GM18873 (cell line): ENCODE measurements around the gene LRMDA.

ENCODE experiments used
- ATAC-seq: cut with Tn5 transposase; IDR thresholded peaks from one replicate; pipeline ENCODE4 v1.9.1; 2021; ENCODE audit warnings: mild to moderate bottlenecking, moderate library complexity, moderate number of reproducible peaks; ENCODE audit not compliant: unreplicated experiment, low FRiP score

LRMDA gene

DNA sequence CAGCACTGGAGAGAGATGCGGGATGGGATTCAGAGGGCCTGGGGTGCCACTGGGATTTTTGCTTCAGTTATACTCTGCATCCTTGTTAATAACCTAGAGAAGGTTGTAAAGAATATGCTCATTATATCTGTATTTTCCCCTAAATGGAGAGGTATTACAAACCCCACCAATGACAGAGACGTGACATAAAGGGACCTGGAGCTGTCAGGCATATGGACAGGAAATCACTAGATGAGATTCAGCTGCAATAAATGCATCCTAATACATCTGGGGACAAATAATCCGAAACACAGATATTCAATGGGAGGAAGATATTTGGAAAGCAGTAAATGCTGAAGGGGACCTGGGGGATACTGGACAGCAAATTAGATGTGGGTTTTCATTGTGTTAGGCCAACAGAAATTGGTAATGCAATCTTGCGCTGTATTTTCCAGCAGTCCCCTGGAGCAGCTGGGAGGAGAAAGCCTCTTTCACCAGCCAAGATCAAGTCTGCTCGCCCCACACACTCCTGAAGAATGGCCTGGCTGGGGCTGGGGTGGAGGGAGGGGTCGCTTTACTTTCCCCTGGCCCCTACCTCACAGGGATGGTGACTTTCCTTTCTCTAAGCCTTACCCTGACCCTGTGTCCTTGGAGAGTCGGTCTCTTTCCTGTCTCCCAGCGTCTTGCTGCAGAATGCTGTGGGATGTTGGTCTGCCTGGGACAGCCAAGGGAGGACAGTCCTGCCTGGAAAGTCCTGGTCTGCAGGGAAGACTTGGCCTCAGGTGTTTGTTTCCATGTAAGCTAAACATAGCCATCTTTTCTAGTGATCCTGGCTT is 653.8 kb downstream of the LRMDA start:
- ATAC-seq: no peak

DNA sequence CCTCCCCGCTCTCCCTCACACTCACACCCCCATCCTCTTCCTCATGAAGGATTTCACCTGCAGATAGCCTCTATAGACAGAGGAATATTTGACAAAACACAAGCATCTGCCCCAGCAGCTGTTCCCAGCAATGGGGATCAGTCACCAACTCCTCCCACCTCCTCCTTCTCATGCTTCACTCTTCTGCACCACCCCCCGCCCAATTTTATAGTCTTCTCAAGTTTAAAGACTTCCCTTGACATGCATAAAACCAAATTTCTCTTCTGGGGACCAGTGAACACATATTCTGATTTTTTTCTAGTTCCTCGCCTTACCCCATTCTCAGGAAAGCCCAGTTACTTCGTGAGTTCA is 654.4 kb downstream of the LRMDA start:
- no peak for ATAC-seq

DNA sequence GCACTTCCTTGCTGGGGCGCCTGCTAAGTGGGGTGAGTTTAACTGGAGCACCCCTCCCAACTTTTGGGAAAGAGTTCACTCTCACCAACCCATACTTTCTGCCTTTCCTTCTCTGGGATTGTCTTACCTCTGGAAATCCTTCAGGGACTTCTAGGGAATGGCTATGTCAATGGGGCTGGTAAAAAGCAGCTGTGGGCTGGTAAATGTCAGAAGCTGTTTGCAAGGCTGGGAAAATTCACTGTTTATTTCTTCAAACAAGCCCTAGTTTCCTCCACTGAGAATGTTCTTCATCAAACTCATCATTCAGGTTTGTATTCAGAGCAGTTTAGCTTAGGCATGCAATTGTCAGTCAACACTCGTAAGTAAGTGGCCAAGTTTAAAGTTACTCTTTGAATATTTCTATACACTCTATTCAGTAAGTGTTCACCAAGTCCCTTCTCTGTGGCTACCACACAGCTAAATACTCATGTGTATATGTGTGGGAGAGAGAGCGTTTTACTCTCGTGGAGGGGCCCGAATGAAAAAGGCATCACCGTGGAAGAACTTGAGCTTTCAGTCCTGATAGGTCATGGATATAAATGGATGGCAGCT is 654.8 kb downstream of the LRMDA start:
- no peak for ATAC-seq

DNA sequence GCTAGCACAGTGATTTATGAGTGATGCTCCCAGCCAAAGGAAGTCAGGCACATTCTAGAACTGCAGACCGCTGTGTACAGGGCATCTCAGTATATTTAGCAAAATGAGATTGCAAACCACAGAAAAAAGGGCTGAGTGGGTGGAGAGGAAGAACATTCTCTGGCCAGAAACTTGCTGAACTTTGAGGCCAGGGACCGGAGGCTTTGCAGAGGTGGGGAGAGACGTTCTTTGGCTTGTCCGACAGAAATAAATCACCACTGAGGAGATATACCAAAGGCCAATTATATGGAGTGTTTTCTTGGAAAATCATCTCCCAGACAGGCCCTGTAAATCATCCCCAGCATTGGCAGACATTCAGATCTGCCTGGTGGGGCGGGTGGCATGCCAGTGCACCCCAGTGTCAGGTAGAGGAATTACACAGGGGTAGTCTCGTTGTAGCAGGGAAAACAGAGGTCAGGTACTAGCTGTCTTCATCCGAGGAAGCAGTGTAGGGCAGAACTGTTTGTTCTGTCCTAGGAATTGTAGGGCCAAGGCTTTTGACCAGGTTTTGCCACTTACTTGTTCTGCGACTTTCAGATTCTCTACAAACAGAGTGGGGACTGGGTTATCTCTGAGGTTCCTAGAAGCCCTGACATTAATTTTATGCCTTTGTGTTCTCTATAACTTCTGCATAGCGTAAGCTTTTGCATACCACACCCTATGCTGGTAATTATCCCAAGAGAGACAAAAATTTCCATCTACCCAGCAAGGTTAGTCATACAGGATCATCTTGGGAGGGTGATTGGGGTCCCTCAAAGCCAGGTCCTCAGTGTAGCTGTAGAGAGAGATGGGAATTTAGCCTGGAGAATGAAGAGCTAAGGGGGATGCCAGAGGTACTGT is 655.6 kb downstream of the LRMDA start:
- ATAC-seq: no peak

DNA sequence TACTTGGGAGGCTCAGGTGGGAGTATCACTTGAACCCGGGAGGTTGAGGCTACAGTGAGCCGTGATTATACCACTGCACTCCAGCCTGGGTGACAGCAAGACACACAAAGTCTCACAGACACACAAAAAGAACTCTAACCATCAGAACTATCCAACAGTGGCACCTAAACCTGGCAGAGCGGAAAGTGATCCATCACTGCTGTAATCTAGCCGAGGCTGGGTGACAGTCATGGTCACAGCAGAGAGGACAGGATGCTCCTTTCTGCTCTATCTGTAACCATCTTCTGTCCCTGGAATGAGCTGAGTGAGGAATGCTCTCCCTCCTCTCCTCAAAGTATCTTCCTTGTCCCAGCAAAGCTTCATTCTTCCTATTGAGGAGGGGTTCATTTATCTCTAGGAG is 656.6 kb downstream of the LRMDA start:
- ATAC-seq: no peak

DNA sequence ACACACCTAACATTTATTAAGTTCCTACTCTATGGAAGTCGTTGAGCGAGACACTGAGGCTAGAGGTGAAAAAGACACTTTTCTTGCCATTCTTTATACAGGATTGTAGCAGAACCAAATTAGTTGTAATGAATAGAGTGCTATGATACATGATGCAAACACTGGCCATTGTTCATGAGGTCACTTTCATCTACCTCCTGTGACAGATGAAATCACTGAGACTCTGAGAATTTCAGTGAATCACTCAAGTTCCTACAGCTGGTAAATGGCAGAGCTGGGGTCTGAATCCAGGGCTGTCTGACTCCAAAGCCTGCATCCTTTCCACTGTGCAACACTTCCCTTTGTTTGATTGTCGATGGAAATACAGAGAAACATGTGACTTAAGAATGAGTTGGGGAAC is 657.6 kb downstream of the LRMDA start:
- no peak for ATAC-seq

DNA sequence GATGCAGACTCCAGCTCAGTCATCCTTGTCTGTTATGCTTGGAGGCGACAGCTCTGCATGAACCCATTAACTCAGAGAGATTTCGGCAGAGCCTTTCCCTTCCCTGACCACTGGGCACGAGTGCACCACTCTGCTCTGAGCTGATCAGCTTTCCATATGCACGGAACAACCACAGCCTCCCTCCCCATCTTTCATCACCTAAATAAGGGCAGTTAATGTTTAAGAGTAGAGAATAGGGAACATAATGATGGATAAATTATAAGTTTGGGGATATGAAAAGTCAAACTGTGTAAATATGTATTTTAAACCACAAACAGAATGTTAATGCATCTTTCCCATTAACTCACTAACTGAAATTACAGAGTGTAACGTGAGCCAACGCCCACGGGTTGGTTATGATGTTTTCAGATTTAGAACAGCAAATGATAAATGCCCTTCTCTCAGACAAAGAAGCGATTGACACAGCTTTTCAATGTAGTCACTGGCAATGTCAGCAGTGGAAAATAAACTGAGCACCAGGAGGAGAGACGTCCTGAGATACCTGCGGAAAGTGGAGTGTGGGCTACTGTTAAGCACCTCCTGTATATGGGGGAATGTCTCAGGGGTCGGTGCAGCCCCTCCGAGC is 658.2 kb downstream of the LRMDA start:
- no peak for ATAC-seq

DNA sequence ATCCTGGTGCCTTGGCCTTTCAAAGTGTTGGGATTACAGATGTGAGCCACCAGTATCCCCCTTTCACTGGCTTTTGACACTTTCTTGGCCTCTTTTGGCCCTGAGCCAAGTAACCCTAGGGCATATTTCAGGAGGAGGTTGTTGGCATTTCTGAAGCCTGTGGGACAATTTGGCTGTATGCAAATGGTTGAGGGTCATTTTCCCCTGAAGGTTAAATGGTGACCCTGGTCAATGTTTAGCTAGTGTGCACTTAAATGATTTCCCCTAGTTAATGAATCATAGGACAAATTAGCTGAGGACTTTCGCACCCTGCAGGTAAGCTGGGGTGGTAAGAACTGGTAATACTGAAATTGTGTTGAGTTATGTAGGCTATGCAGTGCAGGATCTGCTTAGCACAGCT is 660.5 kb downstream of the LRMDA start:
- no peak for ATAC-seq

DNA sequence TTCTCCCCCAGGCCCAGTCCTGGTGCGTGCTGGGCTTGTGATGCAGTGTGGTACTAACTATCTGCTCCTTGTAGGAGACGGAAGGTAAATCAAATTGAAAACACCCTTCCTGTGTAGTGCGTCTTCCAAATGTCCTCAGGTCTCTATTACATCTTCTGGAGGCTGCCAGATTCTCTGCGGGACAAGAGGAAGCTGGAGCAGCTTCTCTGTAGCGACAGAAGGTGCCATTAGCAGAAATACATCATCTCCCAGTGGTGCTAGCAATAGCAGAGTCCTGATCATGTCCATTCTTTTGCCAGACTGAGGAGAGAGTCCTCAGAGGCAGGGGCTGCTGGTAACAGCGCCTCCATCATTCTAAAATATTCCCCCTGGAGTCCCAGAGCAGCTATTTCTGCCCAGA is 675.2 kb downstream of the LRMDA start:
- ATAC-seq: no peak

DNA sequence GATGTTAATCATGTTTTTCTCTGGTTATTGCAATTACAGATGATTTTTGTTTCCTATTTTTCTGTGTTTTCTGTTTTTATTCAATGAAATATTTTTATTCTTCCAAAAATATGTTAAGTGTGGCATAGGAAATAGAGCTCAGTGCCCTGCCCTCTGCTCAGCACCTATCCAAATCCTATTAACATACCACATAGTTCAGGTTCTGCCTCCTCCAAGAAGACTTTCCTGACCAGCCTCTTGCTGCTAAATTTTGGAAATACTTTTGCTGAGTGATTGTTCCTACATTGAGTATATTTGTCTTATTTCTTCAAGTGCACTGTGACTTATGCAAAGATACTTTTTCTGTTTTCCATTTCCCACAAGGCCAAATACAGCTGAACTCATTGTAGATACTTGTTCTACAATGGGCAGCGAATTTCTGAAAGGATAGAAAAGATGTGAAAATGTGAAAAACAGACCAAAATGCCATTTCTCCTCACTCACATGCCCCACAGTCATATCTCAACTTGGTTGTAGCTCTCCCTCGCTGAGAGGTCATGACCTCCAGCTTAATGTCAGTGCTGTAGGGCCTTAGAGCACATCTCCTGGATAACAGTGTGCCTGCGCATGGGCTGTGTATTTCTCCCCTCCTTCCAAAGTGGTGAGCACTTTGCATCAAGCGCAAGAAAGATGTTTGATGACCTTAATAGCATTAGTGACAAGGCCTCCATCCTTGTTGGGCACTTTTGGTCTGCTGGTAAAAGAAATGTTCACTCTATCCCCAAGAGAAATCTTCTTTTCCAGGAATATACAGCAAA is 677.3 kb downstream of the LRMDA start:
- no peak for ATAC-seq

DNA sequence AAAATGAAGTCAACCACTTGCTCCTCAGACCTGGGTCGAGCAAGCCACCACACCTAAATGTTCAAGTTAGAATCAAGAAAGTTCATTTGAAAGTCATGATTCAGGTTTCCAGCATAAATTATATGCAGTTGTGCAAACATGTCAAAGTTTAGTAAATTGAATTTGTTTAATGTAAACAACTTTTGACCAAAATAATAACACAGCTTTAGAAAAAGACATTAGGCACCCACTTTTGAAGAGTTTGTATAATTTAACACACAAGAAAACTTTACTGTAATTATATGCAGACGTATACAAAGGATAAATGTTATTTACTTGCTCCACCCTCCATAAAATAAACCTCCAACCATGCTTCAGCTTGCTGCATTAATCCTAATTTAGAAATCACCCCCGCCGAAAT is 680.0 kb downstream of the LRMDA start:
- no peak for ATAC-seq

DNA sequence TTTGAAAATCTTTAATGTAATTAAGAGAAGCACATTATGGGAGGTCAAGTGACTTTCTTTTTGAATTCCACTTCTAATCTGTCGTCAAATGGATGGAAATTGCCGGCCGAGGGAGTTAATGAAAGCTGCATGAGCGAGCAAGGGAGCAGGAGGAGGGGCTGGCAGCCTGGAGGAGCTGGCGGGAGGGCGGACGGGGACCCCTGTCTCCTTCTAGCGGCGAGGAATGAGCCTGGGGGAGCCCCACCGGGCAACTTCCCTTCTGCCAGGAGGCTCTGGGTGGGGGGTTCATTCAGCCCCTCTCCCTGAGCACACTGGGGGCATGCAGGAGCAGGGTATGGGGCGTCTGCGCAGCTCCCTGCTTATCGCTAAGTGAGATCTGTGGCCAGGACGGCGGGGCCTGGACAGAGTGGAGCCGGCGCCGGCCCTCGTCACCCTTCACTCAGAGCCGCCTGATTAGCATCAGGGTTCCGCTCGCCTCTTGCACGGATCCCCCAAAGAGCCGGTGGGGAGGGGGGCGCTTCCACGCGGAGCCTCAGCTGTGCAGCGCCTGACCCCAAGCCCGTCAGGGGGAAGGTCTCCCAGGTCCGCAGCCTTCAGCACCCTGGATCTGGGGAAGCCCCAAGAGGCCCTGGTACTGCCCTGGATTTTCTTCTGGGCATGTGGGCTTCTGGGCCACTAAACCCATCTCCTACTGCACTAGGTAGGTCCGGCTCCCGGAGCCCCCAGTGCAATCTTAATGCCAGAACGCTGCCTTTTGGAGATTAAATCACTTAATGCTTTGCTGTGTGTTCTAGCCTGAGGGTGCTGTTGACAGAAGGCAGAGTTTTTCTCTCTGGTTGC is 680.8 kb downstream of the LRMDA start:
- ATAC-seq: no peak

DNA sequence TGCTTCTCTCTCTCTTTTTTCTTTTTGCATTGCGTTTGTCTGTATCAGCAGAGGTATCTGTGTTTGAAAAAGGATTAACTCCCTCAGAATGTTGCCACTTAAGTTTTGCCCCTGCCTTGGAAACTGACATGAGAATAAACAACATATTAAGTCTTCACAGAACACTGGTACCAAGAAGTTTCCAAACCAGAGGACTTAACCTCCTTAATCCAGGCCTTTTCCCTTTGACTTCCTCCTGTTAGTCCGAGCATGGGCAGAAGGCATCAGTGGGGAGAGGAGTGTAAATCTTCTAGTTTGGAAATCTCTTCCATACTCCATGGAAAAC is 681.4 kb downstream of the LRMDA start:
- ATAC-seq: no peak

DNA sequence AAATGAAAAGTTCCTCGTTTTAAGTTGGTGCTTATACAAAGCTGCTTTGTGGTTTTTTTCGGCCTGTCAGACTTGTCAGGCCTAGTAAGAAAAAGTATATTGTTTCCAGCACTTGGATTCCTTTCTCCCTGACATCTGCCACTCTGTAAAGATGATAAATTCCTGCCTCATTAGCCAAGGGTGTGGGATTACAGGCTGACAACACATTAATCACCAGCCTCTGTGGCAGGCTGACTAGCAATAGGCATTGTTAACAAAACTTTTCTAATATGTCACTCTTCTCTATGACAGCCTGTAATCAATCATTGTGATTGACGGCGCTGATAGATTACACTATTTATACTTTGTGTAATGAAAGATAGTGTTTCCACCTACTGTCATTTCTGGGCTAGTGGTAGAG is 682.5 kb downstream of the LRMDA start:
- no peak for ATAC-seq

DNA sequence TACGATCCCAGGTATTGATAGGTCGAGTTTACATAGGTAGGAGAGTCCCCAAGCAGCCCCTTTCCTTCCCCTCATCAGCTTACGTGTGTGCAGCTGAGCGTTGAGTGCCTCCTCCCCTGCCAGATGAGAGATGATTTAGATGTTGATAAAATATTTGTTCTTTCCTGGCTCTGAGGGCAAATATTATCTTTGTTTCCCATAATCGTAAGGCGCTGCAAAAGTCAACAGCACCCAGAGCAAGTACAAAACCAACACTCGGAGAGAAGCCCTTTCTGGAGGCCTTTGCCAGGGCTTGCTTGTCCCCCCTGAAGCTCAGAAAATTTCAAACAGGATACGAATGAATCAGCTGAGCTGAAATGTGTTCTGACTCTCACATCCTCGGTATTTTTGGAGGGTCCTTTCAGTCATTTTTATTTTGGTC is 683.2 kb downstream of the LRMDA start:
- ATAC-seq: no peak

DNA sequence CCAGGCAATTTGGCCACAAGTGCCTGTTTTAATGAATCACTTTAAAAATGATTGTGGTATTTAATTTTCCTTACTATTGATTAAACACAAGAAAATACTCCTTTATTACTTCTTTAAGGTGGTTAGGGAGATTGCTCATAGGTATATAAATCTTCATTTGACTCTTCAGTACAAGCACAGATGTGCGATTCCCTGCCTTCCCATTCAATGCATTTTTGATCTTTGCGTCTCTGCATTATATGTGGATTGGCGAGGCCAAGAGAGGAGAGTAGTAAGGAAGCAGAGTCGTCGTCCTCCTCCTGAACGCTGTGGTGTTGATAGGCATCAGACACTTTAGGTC is 683.7 kb downstream of the LRMDA start:
- no peak for ATAC-seq

DNA sequence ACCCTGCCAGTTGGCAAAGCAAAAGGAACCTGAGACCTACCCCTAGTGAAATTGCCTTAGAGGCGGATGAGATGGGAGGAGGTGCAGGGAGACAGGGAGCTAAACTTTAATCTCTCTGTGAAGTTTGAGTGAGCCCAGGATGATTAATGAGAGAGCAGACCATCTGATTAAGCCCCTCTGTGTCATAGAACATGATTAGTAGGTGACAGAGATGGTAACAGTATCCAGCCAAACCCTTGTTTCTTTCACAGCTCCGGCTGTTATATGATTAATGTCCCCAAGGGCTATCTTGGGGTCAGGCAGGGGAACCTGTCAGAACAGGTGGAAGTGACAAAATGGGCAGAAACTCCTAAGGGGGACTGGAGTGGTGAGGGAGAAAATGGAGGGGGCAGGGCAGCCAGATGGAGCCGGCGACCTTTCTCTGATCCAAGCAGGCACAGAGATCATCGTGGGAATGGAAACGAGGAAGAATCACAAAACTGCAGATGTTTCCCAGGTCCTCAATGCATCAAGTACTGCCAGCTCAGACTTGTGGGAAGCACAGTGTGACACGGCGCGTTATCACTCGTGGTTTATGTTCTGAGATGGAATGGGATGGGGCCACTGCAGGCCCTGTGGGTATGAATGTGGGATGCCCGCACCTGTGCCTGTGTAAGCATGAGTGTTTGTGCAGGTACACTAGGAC is 684.2 kb downstream of the LRMDA start:
- no peak for ATAC-seq

DNA sequence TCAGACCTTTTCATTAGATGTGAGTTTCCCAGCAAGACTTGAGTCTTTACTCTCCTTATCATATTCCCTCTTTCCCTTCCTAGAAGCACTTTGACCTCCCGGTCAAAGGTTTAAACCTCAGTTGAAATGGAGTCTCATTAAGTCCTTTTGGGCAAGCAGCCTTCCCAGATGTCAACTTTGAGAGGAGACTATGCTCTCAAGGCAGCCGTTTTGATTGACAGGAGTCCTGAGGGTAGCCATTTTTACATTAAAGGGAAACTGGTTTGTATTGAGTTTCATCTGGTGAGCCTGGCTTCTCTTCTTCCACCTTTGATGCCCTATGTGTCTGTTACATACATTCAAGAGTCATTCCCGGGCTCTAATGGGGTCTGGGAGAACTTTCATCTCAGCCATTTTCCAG is 685.1 kb downstream of the LRMDA start:
- ATAC-seq: no peak

DNA sequence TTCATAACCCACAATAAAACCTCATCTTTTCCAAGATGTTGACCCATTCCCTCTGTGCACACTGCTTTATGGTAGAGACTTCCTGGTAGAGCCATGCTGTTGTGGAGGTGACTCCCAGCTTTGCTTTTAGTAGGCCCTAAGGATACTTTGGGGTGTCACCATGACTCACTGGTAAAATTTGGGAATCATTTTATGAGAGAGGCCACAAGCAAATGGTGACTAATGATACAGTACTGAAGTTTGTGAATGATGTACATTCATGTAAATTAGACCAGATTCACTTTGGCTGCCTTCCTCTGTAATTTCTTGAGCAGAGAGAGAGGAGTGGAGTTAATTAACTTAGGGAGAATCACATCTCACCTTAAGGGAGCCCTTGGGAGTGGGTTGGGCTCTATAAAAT is 686.5 kb downstream of the LRMDA start:
- no peak for ATAC-seq
